GM18498 (cell line): ENCODE results near the gene TBC1D4.
"Not testable (repeated sequence)": the region's sequence is repeated elsewhere in the genome, so short reads cannot be mapped to it uniquely, and the experiment has no call there.

Experiments
- ATAC-seq: cut with Tn5 transposase; IDR thresholded peaks from one replicate; pipeline ENCODE4 v1.9.1; 2021; ENCODE audit warnings: mild to moderate bottlenecking, moderate library complexity; ENCODE audit not compliant: unreplicated experiment

TBC1D4 gene

GRCh38 chr13:75366380-75367280, 115.3 kb downstream of the TBC1D4 start:
- ATAC-seq, result no peak

GRCh38 chr13:75365724-75366173, 116.2 kb downstream of the TBC1D4 start:
- ATAC-seq, result peak; percentile 85

- no peak for ATAC-seq
Measured at GRCh38 chr13:75364131-75364713, 117.7 kb downstream of the TBC1D4 start.

- no peak for ATAC-seq
Measured at GRCh38 chr13:75363371-75363770, 118.6 kb downstream of the TBC1D4 start.

- ATAC-seq, result no peak
Measured at GRCh38 chr13:75362026-75362425, 119.9 kb downstream of the TBC1D4 start.

GRCh38 chr13:75360170-75360569, 121.8 kb downstream of the TBC1D4 start:
- no peak for ATAC-seq

- no peak for ATAC-seq
Measured at GRCh38 chr13:75359266-75359665, 122.7 kb downstream of the TBC1D4 start.

- ATAC-seq, result peak; percentile 63
Measured at GRCh38 chr13:75357576-75358289, 124.2 kb downstream of the TBC1D4 start.

- ATAC-seq, result no peak
Measured at GRCh38 chr13:75356421-75356820, 125.5 kb downstream of the TBC1D4 start.

GRCh38 chr13:75355609-75356008, 126.4 kb downstream of the TBC1D4 start:
- ATAC-seq, result no peak

GRCh38 chr13:75353781-75354193, 128.2 kb downstream of the TBC1D4 start:
- ATAC-seq, result peak; percentile 97

- no peak for ATAC-seq
Measured at GRCh38 chr13:75352641-75353327, 129.2 kb downstream of the TBC1D4 start.

- ATAC-seq, result not testable (repeated sequence)
Measured at GRCh38 chr13:75351538-75351937, 130.4 kb downstream of the TBC1D4 start.

- no peak for ATAC-seq
Measured at GRCh38 chr13:75347925-75348324, 134.0 kb downstream of the TBC1D4 start.

- no peak for ATAC-seq
Measured at GRCh38 chr13:75347457-75347856, 134.5 kb downstream of the TBC1D4 start.

- ATAC-seq, result no peak
Measured at GRCh38 chr13:75345193-75345592, 136.8 kb downstream of the TBC1D4 start.

- ATAC-seq, result peak; percentile 87
Measured at GRCh38 chr13:75341028-75341427, 140.9 kb downstream of the TBC1D4 start.

- no peak for ATAC-seq
Measured at GRCh38 chr13:75339635-75340374, 142.2 kb downstream of the TBC1D4 start.

GRCh38 chr13:75334634-75335447, 147.1 kb downstream of the TBC1D4 start:
- no peak for ATAC-seq
